ENCODE results near the gene MEF2D. TPM values are rescaled to one million over a fixed set of nuclear protein-coding genes. Genes with fewer than 3 reads are reported as not detected.

Gene MEF2D
- total and polyA plus RNA-seq, 7 experiments from 2014 or later: 4.5 to 190 (median 61.6) TPM

GRCh38 chr1:156451505-156452160 is 48.9 kb downstream of the MEF2D start:
- no peak overlapping the region for H3K4me3 Mint-ChIP-seq
- H3K9me3 ChIP-seq (ENCODE audit: control insufficient read depth in 2 of 3, low read length in 3 of 3): no peaks in the 10 kb centered on the region
- H3K4me1 ChIP-seq (ENCODE audit: control insufficient read depth in 2 of 2, insufficient read depth in 2 of 2, low read length in 2 of 2): no peaks in the 10 kb centered on the region
- peaks cover 0 to 3% (median 0%) of the 10 kb centered on the region in 11 donors for H3K9me3 Mint-ChIP-seq
- H3K36me3 Mint-ChIP-seq: no peaks in the 10 kb centered on the region
- no peak for DNase-seq
- CTCF ChIA-PET: interaction anchor here (1.0 to 2.0 kb wide), 2 partner anchors 39 to 66 kb away, joined by 4 to 14 read pairs; no protein-coding TSS in a partner anchor
- no peak overlapping the region for H3K27ac ChIP-seq (ENCODE audit: low read depth, low read length)
- intact Hi-C loops (cut with micrococcal nuclease): loop anchor here in 1 of 2 donors (10.0 kb wide), 1 partner anchor 597 kb away; the partner anchor contains the start of genes GON4L and SYT11
- peaks cover 0 to 6% (median 5%) of the 10 kb centered on the region in 7 donors for H3K4me1 Mint-ChIP-seq
- H3K36me3 ChIP-seq (ENCODE audit: control insufficient read depth in 2 of 3, insufficient read depth in 3 of 3, low read length in 3 of 3): no peaks in the 10 kb centered on the region
- no peak overlapping the region for H3K4me3 ChIP-seq (ENCODE audit: low read length)
- H3K27me3 ChIP-seq (ENCODE audit: control insufficient read depth in 2 of 2, insufficient read depth in 2 of 2, low read length in 2 of 2): no peaks in the 10 kb centered on the region
- ATAC-seq: no peak
- POLR2A ChIA-PET: no interaction called here
- H3K27me3 Mint-ChIP-seq: peaks cover 0 to 37% (median under 1%) of the 10 kb centered on the region in 5 donors
- no peak overlapping the region for H3K27ac Mint-ChIP-seq

- H3K4me3 Mint-ChIP-seq: no peak overlapping the region
- CTCF ChIA-PET: interaction anchor here (0.6 to 1.9 kb wide), 2 partner anchors 63 to 92 kb away, joined by 3 to 6 read pairs; no protein-coding TSS in a partner anchor
- intact Hi-C loops (cut with micrococcal nuclease): loop anchor here in 1 of 2 donors (5.0 to 10.0 kb wide), 2 partner anchors 304 to 356 kb away; no protein-coding TSS in a partner anchor
Observed at GRCh38 chr1:156448134-156448967, 52.2 kb downstream of the MEF2D start.

GRCh38 chr1:156445789-156446263 is 54.7 kb downstream of the MEF2D start:
- Mint-ChIP-seq H3K4me3 (peak overlapping the region in 4 of 10 donors; percentile 8 to 26 (median 13)), H3K9me3 (no peaks in the 10 kb centered on the region), H3K27ac (peak overlapping the region in 2 of 9 donors; percentile 10 to 48), H3K36me3 (no peaks in the 10 kb centered on the region), H3K27me3 (peaks cover 39 to 60% (median 45%) of the 10 kb centered on the region in 5 donors), H3K4me1 (peaks cover 0 to 9% (median 8%) of the 10 kb centered on the region in 7 donors)
- intact Hi-C loops (cut with micrococcal nuclease): loop anchor here (1.0 to 10.0 kb wide), 6 partner anchors 10 to 354 kb away; no protein-coding TSS in a partner anchor
- ATAC-seq (peak; percentile 92), DNase-seq (peak; percentile 60 to 83 (median 74))
- Histone ChIP-seq H3K4me3 (ENCODE audit: low read length) (no peak overlapping the region), H3K9me3 (ENCODE audit: control insufficient read depth in 2 of 3, low read length in 3 of 3) (no peaks in the 10 kb centered on the region), H3K4me1 (ENCODE audit: control insufficient read depth in 2 of 2, insufficient read depth in 2 of 2, low read length in 2 of 2) (peaks cover 0 to 6% of the 10 kb centered on the region in 2 donors), H3K27me3 (ENCODE audit: control insufficient read depth in 2 of 2, insufficient read depth in 2 of 2, low read length in 2 of 2) (peaks cover 10 to 11% of the 10 kb centered on the region in 2 donors), H3K36me3 (ENCODE audit: control insufficient read depth in 2 of 3, insufficient read depth in 3 of 3, low read length in 3 of 3) (no peaks in the 10 kb centered on the region), H3K27ac (ENCODE audit: low read depth, low read length) (no peak overlapping the region)
- ChIA-PET CTCF (interaction anchor here (0.6 to 2.4 kb wide), 28 partner anchors 8 to 354 kb away, joined by 3 to 129 read pairs (median 4); partner anchors contain the start of gene NAXE), POLR2A (interaction anchor here (0.6 to 2.7 kb wide), 6 partner anchors 12 to 221 kb away, joined by 3 to 17 read pairs (median 3); partner anchors contain the start of gene NAXE)

More at GRCh38 chr1:156448134-156448967, 52.2 kb downstream of the MEF2D start:
- POLR2A ChIA-PET: interaction anchor here (1.2 kb wide), 1 partner anchor 62 kb away, joined by 5 read pairs; no protein-coding TSS in a partner anchor
- Histone ChIP-seq H3K36me3 (ENCODE audit: control insufficient read depth in 2 of 3, insufficient read depth in 3 of 3, low read length in 3 of 3) (no peaks in the 10 kb centered on the region), H3K27ac (ENCODE audit: low read depth, low read length) (no peak overlapping the region), H3K9me3 (ENCODE audit: control insufficient read depth in 2 of 3, low read length in 3 of 3) (no peaks in the 10 kb centered on the region), H3K27me3 (ENCODE audit: control insufficient read depth in 2 of 2, insufficient read depth in 2 of 2, low read length in 2 of 2) (peaks cover 0 to 3% of the 10 kb centered on the region in 2 donors), H3K4me3 (ENCODE audit: low read length) (no peak overlapping the region), H3K4me1 (ENCODE audit: control insufficient read depth in 2 of 2, insufficient read depth in 2 of 2, low read length in 2 of 2) (peaks cover 0 to 6% of the 10 kb centered on the region in 2 donors)
- Mint-ChIP-seq H3K27me3 (peaks cover 15 to 45% (median 25%) of the 10 kb centered on the region in 5 donors), H3K9me3 (peaks cover 0 to 1% (median 0%) of the 10 kb centered on the region in 11 donors), H3K27ac (no peak overlapping the region), H3K36me3 (no peaks in the 10 kb centered on the region), H3K4me1 (peaks cover 0 to 9% (median 8%) of the 10 kb centered on the region in 7 donors)
- DNase-seq (no peak), ATAC-seq (no peak)

GRCh38 chr1:156444407-156445001 is 56.1 kb downstream of the MEF2D start:
- DNase-seq (no peak), ATAC-seq (peak; percentile 50)
- Mint-ChIP-seq H3K4me1 (peaks cover 0 to 9% (median 8%) of the 10 kb centered on the region in 7 donors), H3K27ac (no peak overlapping the region), H3K9me3 (no peaks in the 10 kb centered on the region), H3K36me3 (no peaks in the 10 kb centered on the region), H3K4me3 (no peak overlapping the region), H3K27me3 (peaks cover 50 to 72% (median 58%) of the 10 kb centered on the region in 5 donors)
- Histone ChIP-seq H3K27me3 (ENCODE audit: control insufficient read depth in 2 of 2, insufficient read depth in 2 of 2, low read length in 2 of 2) (peaks cover 18 to 21% of the 10 kb centered on the region in 2 donors), H3K4me3 (ENCODE audit: low read length) (no peak overlapping the region), H3K36me3 (ENCODE audit: control insufficient read depth in 2 of 3, insufficient read depth in 3 of 3, low read length in 3 of 3) (no peaks in the 10 kb centered on the region), H3K9me3 (ENCODE audit: control insufficient read depth in 2 of 3, low read length in 3 of 3) (no peaks in the 10 kb centered on the region), H3K27ac (ENCODE audit: low read depth, low read length) (no peak overlapping the region), H3K4me1 (ENCODE audit: control insufficient read depth in 2 of 2, insufficient read depth in 2 of 2, low read length in 2 of 2) (peaks cover 0 to 6% of the 10 kb centered on the region in 2 donors)
- intact Hi-C loops (cut with micrococcal nuclease): loop anchor here (1.0 to 10.0 kb wide), 3 partner anchors 87 to 352 kb away; no protein-coding TSS in a partner anchor
- ChIA-PET CTCF (interaction anchor here (0.7 to 2.4 kb wide), 2 partner anchors 59 to 164 kb away, joined by 4 to 129 read pairs; no protein-coding TSS in a partner anchor), POLR2A (interaction anchor here (2.7 kb wide), 1 partner anchor 58 kb away, joined by 17 read pairs; no protein-coding TSS in a partner anchor)

GRCh38 chr1:156443286-156443685 is 57.3 kb downstream of the MEF2D start:
- H3K4me3 Mint-ChIP-seq: no peak overlapping the region
- peaks cover 59 to 79% (median 70%) of the 10 kb centered on the region in 5 donors for H3K27me3 Mint-ChIP-seq
- CTCF ChIA-PET: interaction anchor here (0.6 to 3.8 kb wide), 2 partner anchors 57 to 276 kb away, joined by 4 to 39 read pairs; no protein-coding TSS in a partner anchor
- Histone ChIP-seq H3K4me3 (ENCODE audit: low read length) (no peak overlapping the region), H3K9me3 (ENCODE audit: control insufficient read depth in 2 of 3, low read length in 3 of 3) (no peaks in the 10 kb centered on the region), H3K4me1 (ENCODE audit: control insufficient read depth in 2 of 2, insufficient read depth in 2 of 2, low read length in 2 of 2) (peaks cover 6 to 16% of the 10 kb centered on the region in 2 donors), H3K27me3 (ENCODE audit: control insufficient read depth in 2 of 2, insufficient read depth in 2 of 2, low read length in 2 of 2) (peaks cover 29% of the 10 kb centered on the region in 2 donors), H3K36me3 (ENCODE audit: control insufficient read depth in 2 of 3, insufficient read depth in 3 of 3, low read length in 3 of 3) (no peaks in the 10 kb centered on the region), H3K27ac (ENCODE audit: low read depth, low read length) (no peak overlapping the region)
- H3K27ac Mint-ChIP-seq: no peak overlapping the region
- POLR2A ChIA-PET: no interaction called here
- intact Hi-C loops (cut with micrococcal nuclease): loop anchor here in 1 of 2 donors (2.0 to 10.0 kb wide), 2 partner anchors 22 to 298 kb away; no protein-coding TSS in a partner anchor
- peaks cover 0 to 19% (median 17%) of the 10 kb centered on the region in 7 donors for H3K4me1 Mint-ChIP-seq
- no peak for ATAC-seq
- H3K9me3 Mint-ChIP-seq: peaks cover 0 to 3% (median 0%) of the 10 kb centered on the region in 11 donors
- no peaks in the 10 kb centered on the region for H3K36me3 Mint-ChIP-seq
- DNase-seq: no peak
